Naive B cell (primary cell): ENCODE data around the gene CYREN. TPM values are rescaled to one million over a fixed set of nuclear protein-coding genes. Genes with fewer than 3 reads are reported as not detected.
A peak's percentile ranks its signal among the peaks of the same experiment; 100 is the strongest.
"Not testable (repeated sequence)": the region's sequence is repeated elsewhere in the genome, so short reads cannot be mapped to it uniquely, and the experiment has no call there.

Experiments
- ATAC-seq, 2 donors: fragments of 150-1000 bp; cut with Tn5 transposase; 2 replicates each; pipeline ENCODE4 v1.10.0; 2021; ENCODE audit warnings: low read depth in 2 of 2, mild to moderate bottlenecking in 2 of 2, moderate library complexity in 2 of 2
- DNase-seq: peaks from one replicate; pipeline ENCODE4 v3.0.0; 2022
- H3K27ac Mint-ChIP-seq, 6 donors: one replicate each; pipeline ENCODE4 v1.8.0; 2020 to 2022; ENCODE audit warnings: mild to moderate bottlenecking in 6 of 6, mixed read lengths in 6 of 6, moderate library complexity in 5 of 6, inconsistent platforms in 2 of 6
- H3K27me3 Mint-ChIP-seq, 3 donors: one replicate each; pipeline ENCODE4 v1.8.0; 2021 to 2022; ENCODE audit warnings: mixed read lengths in 3 of 3, mild to moderate bottlenecking in 1 of 3
- H3K36me3 Mint-ChIP-seq, 2 donors: one replicate each; pipeline ENCODE4 v1.8.0; 2020 to 2022; ENCODE audit warnings: mixed read lengths in 2 of 2, inconsistent platforms in 1 of 2, mild to moderate bottlenecking in 1 of 2
- H3K4me1 Mint-ChIP-seq, 3 donors: one replicate each; pipeline ENCODE4 v1.8.0; 2020 to 2022; ENCODE audit warnings: mixed read lengths in 3 of 3, inconsistent platforms in 1 of 3, mild to moderate bottlenecking in 1 of 3, moderate library complexity in 1 of 3
- H3K4me3 Mint-ChIP-seq, 8 donors: one replicate each; pipeline ENCODE4 v1.8.0; 2020 to 2022; ENCODE audit warnings: mild to moderate bottlenecking in 8 of 8, mixed read lengths in 8 of 8, moderate library complexity in 8 of 8, inconsistent platforms in 2 of 8
- H3K9me3 Mint-ChIP-seq, 7 donors: one replicate each; pipeline ENCODE4 v1.8.0; 2020 to 2022; ENCODE audit warnings: mixed read lengths in 7 of 7, mild to moderate bottlenecking in 5 of 7, inconsistent platforms in 2 of 7, moderate library complexity in 1 of 7
- polyA plus RNA-seq, 6 donors: library from polyadenylated mRNA; unstranded; fragments of 300-500 nt; fragmentation: Illumina TruSeq; gene quantifications; one replicate each; pipeline ENCODE4 v1.2.3, GENCODE V29; 2021; ENCODE audit warnings: low read depth in 6 of 6

Gene CYREN
- polyA plus RNA-seq, 6 donors from 2014 or later, result 35.4 to 64.0 (median 48.9) TPM

- H3K4me1 Mint-ChIP-seq, result peaks cover 0 to 4% (median 0%) of the 10 kb centered on the region in 3 donors
- H3K27ac Mint-ChIP-seq, result peak overlapping the region in 1 of 6 donors; percentile 42
- H3K27me3 Mint-ChIP-seq, result no peaks in the 10 kb centered on the region
- H3K4me3 Mint-ChIP-seq, result no peak overlapping the region
- H3K36me3 Mint-ChIP-seq, result peaks cover 39 to 52% of the 10 kb centered on the region in 2 donors
- no peak for DNase-seq
- H3K9me3 Mint-ChIP-seq, result peaks cover 5 to 53% (median 42%) of the 10 kb centered on the region in 7 donors
- no peak for ATAC-seq
These were observed 9.6 kb upstream of the CYREN start for GRCh38 chr7:135180122-135180521.

DNA sequence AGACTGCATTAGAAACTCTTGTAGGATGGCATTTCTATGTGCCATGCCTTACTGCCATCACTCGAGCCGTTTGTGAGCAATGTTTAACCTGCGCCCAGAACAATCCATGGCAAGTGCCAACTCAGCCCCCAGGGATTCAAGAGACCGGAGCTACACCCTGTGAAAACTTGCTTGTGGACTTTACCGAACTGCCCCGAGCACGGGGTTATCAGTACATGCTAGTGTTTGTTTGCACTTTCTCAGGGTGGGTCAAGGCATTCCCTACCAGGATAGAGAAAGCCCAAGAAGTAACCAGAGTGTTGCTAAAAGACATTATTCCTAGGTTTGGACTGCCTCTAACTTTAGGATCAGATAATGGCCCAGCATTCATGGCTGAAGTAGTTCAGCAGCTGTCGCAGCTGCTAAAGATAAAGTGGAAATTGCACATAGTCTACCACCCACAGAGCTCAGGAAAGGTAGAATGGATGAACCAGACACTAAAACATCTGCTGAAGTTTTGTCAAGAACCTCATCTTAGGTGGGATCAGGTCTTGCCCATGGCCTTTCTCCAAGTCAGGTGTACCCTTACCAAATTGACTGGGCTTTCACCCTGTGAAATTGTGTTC lies 8.9 kb upstream of the CYREN start:
- ATAC-seq, result no peak
- Mint-ChIP-seq H3K9me3 (peaks cover 5 to 53% (median 42%) of the 10 kb centered on the region in 7 donors), H3K36me3 (peaks cover 37 to 50% of the 10 kb centered on the region in 2 donors), H3K27ac (no peak overlapping the region), H3K4me3 (no peak overlapping the region), H3K27me3 (no peaks in the 10 kb centered on the region), H3K4me1 (peaks cover 0 to 4% (median 0%) of the 10 kb centered on the region in 3 donors)
- no peak for DNase-seq

DNA sequence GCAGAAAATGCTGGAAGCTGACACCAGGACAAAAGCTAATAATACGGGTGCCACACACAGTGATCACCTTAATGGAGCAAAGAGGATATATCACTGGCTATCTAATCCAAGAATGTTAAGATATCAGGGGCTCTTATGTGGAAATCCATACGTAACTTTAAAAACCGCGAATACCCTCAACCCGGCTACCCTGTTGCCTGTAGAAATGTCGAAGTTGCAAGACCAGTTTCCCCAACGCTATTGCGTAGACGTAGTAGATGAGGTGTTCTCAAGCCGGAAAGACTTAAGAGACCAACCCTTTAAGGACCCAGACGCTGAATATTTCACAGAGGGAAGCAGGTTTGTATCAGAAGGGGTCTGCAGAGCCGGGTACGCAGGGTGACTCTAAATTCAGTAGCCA lies 7.9 kb upstream of the CYREN start:
- DNase-seq, result no peak
- ATAC-seq, result no peak
- H3K9me3 Mint-ChIP-seq, result peaks cover under 1 to 45% (median 38%) of the 10 kb centered on the region in 7 donors
- H3K4me3 Mint-ChIP-seq, result peak overlapping the region in 1 of 8 donors; percentile 40
- peaks cover 26 to 39% of the 10 kb centered on the region in 2 donors for H3K36me3 Mint-ChIP-seq
- H3K4me1 Mint-ChIP-seq, result peaks cover 0 to under 1% (median 0%) of the 10 kb centered on the region in 3 donors
- H3K27ac Mint-ChIP-seq, result no peak overlapping the region
- no peaks in the 10 kb centered on the region for H3K27me3 Mint-ChIP-seq

DNA sequence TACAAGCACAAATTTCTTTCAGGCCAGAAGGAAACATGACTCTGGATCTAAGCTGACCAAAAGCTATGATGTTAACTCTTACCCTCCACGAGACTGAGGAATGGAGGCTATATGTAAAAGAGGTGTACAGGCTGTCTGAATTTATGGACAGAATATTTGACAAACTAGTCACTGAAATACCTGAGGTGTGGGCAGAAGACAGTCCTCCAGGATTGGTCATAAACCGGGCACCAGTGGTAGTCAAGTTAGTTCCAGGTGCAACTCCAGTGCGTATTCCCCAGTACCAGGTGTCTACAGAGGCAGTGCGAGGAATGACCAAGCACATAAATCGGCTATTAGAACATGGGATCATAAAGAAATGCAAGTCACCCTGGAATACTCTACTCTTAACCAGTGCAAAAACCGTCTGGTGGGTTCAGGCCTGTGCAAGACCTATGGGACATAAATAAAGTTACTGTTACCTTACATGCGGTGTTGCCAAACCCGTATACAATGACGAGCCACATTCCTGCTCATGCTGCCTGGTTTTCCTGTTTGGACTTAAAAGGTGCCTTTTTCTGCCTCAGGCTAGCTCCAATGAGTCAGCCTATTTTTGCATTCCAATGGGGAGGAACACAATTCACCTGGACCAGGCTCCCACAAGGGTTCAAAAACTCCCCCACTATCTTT lies 6.7 kb upstream of the CYREN start:
- Mint-ChIP-seq H3K27me3 (no peaks in the 10 kb centered on the region), H3K36me3 (peaks cover 16 to 27% of the 10 kb centered on the region in 2 donors), H3K27ac (no peak overlapping the region), H3K4me3 (no peak overlapping the region), H3K9me3 (peaks cover 0 to 36% (median 26%) of the 10 kb centered on the region in 7 donors), H3K4me1 (peaks cover 2 to 5% (median 3%) of the 10 kb centered on the region in 3 donors)
- ATAC-seq, result no peak
- no peak for DNase-seq

- H3K9me3 Mint-ChIP-seq, result peaks cover 0 to 25% (median 14%) of the 10 kb centered on the region in 7 donors
- H3K36me3 Mint-ChIP-seq, result peaks cover 8 to 17% of the 10 kb centered on the region in 2 donors
- H3K4me1 Mint-ChIP-seq, result peaks cover 5 to 18% (median 13%) of the 10 kb centered on the region in 3 donors
- no peaks in the 10 kb centered on the region for H3K27me3 Mint-ChIP-seq
- H3K4me3 Mint-ChIP-seq, result no peak overlapping the region
- ATAC-seq (no peak), DNase-seq (no peak)
- no peak overlapping the region for H3K27ac Mint-ChIP-seq
These were observed 5.4 kb upstream of the CYREN start for GRCh38 chr7:135175931-135176330.

GRCh38 chr7:135174941-135175340 lies 4.4 kb upstream of the CYREN start:
- Mint-ChIP-seq H3K4me3 (peak overlapping the region in 1 of 8 donors; percentile 54), H3K27ac (peak overlapping the region in 1 of 6 donors; percentile 55), H3K27me3 (no peaks in the 10 kb centered on the region), H3K9me3 (peaks cover 0 to 15% (median 5%) of the 10 kb centered on the region in 7 donors), H3K4me1 (peaks cover 6 to 20% (median 14%) of the 10 kb centered on the region in 3 donors), H3K36me3 (peaks cover 8 to 10% of the 10 kb centered on the region in 2 donors)
- DNase-seq (no peak), ATAC-seq (no peak)

GRCh38 chr7:135173916-135174315 lies 3.4 kb upstream of the CYREN start:
- not testable (repeated sequence) for H3K27me3 Mint-ChIP-seq, H3K27ac Mint-ChIP-seq, ATAC-seq, H3K9me3 Mint-ChIP-seq, H3K36me3 Mint-ChIP-seq, DNase-seq
- H3K4me1 Mint-ChIP-seq, result peaks cover 16 to 30% (median 25%) of the 10 kb centered on the region in 3 donors
- peak overlapping the region in 1 of 8 donors; percentile 38 for H3K4me3 Mint-ChIP-seq

GRCh38 chr7:135171581-135172291 lies 1.2 kb upstream of the CYREN start:
- peaks cover 33 to 52% (median 46%) of the 10 kb centered on the region in 3 donors for H3K4me1 Mint-ChIP-seq
- peak overlapping the region; percentile 66 to 98 (median 93) for H3K27ac Mint-ChIP-seq
- ATAC-seq, H3K27me3 Mint-ChIP-seq, H3K36me3 Mint-ChIP-seq, H3K9me3 Mint-ChIP-seq, DNase-seq: not testable (repeated sequence)
- peak overlapping the region; percentile 64 to 94 (median 91) for H3K4me3 Mint-ChIP-seq

DNA sequence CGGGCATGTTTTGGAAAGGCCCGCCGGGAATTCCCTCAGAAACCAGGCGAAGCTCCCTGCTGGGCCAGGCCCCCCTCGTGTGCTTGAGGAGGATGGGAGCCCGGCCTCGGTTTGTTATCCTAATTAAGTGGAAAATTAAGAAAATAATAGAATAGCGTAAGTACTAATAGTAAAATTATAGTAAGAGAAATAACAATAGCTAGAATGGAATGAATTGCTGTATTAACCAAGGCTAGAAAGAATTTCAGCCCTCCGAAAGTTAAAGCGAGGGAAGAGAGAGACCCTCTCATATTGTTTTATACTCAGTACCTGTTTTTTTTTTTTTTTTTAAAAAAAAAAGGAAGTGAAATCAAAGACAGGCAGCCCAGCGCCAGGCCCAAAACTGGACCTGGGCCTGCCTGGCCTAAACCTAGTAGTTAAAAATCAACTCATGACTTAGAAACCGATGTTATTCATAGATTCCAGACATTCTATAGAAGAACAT lies 533 bp upstream of the CYREN start:
- not testable (repeated sequence) for H3K9me3 Mint-ChIP-seq, H3K36me3 Mint-ChIP-seq, H3K27me3 Mint-ChIP-seq
- H3K27ac Mint-ChIP-seq, result peak overlapping the region; percentile 89 to 98 (median 94)
- peak overlapping the region; percentile 87 to 95 (median 92) for H3K4me3 Mint-ChIP-seq
- DNase-seq, result peak; percentile 39
- peaks cover 33 to 58% (median 51%) of the 10 kb centered on the region in 3 donors for H3K4me1 Mint-ChIP-seq
- peak; percentile 39 to 46 for ATAC-seq

- ATAC-seq (peak; percentile 42), DNase-seq (no peak)
- Mint-ChIP-seq H3K4me1 (peaks cover 33 to 68% (median 51%) of the 10 kb centered on the region in 3 donors), H3K9me3 (no peaks in the 10 kb centered on the region), H3K27me3 (no peaks in the 10 kb centered on the region), H3K4me3 (peak overlapping the region; percentile 89 to 95 (median 91)), H3K27ac (peak overlapping the region; percentile 93 to 98 (median 94)), H3K36me3 (no peaks in the 10 kb centered on the region)
These were observed 588 bp downstream of the CYREN start for GRCh38 chr7:135169964-135170273.

DNA sequence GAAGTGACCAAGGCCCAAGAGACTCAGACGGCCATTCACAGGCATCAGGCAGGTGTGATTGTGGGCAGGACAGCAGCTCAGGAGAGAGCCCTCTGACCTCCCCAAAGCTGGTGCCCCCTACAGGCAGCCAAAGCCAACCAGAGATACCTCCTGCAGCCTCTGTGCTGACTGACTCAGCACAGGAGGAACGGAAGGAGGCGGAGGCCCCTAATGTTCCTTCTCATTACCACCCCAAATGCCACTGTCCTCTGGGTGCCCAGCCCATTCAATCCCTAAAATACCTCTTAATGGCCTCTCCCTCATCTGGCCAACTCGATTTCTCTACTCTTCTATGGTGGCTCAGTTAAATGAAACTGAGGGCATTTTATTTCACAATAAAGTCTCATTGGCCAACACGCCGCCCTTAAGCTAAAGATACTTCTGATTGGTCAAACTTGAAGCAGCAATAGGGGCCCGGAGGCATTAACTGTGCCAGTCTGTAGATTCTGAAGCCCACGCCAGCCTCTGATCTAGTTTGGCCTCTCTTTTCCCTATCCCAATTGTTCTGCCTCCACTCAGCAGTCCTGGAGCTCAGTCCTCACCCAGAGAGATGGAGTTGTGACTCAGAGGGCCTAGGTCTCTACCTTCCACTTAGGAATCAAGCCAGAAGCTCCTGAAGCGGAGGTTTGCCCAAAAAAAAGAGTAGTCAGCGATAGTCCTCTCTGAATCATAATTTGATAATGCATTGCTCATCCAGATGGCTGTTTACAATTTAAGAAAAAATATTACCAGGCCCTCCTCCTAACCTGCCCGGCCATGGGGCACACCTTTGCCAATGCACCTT lies 1.2 kb downstream of the CYREN start:
- Mint-ChIP-seq H3K27ac (peak overlapping the region; percentile 93 to 98 (median 94)), H3K36me3 (no peaks in the 10 kb centered on the region), H3K4me3 (peak overlapping the region; percentile 89 to 95 (median 91)), H3K27me3 (no peaks in the 10 kb centered on the region), H3K9me3 (no peaks in the 10 kb centered on the region), H3K4me1 (peaks cover 33 to 68% (median 51%) of the 10 kb centered on the region in 3 donors)
- DNase-seq (no peak), ATAC-seq (no peak)

DNA sequence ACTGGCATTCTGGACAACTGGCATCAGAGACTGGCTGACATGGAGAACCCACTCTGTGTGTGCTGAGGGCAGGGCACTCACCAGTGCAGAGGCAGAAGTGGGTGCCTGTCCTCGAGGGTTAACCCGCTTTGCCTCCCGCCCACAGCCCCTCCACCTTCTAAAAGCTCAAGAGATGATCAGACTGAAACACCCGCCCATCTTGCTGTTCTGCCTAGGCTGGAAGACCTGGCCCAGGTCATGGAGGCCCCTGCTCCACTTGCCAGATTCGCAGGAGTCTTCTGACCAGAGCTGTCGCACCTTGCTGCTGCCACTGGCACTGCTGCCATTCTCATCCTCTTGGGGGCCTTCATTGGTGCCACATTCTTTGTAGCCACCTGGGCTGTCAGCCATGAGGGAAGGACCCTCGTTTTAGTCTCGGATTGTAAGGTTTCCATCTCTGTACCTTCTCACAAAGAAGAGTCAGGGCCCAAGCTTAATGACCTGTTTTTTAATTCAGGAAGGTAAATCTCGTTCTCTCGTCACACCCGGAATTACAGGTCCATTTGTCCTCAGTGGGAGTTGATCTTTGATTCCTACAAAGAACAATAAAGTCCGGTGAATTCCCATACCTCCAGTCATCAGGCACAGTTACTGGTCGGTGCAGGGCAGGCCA lies 1.9 kb downstream of the CYREN start:
- Mint-ChIP-seq H3K36me3 (peaks cover 0 to 5% of the 10 kb centered on the region in 2 donors), H3K4me1 (peaks cover 33 to 75% (median 51%) of the 10 kb centered on the region in 3 donors), H3K27ac (peak overlapping the region in 5 of 6 donors; percentile 93 to 98 (median 94)), H3K4me3 (peak overlapping the region; percentile 52 to 95 (median 91)), H3K27me3 (no peaks in the 10 kb centered on the region), H3K9me3 (no peaks in the 10 kb centered on the region)
- ATAC-seq (no peak), DNase-seq (no peak)
